Measurements from ENCODE around the gene KRT4.

GRCh38 chr12:52833922-52834726 lies 20.2 kb upstream of the KRT4 start, which contains the start of gene KRT79:
- TF ChIP-seq KDM1A (IDR thresholded peaks at IDR 0.05; ENCODE audit: low read depth) (no peak), NR3C1 (IDR thresholded peaks at IDR 0.05) (no peak), SMC3 (IDR thresholded peaks at IDR 0.05) (no peak), CEBPB (IDR thresholded peaks at IDR 0.05) (no peak), JUN (IDR thresholded peaks at IDR 0.05) (no peak), CHD2 (IDR thresholded peaks at IDR 0.05; ENCODE audit: low read length, partially characterized antibody) (no peak), ESRRA (IDR thresholded peaks at IDR 0.05; ENCODE audit: borderline replicate concordance, low read length) (no peak)
- TF ChIP-seq, protein P1, sequence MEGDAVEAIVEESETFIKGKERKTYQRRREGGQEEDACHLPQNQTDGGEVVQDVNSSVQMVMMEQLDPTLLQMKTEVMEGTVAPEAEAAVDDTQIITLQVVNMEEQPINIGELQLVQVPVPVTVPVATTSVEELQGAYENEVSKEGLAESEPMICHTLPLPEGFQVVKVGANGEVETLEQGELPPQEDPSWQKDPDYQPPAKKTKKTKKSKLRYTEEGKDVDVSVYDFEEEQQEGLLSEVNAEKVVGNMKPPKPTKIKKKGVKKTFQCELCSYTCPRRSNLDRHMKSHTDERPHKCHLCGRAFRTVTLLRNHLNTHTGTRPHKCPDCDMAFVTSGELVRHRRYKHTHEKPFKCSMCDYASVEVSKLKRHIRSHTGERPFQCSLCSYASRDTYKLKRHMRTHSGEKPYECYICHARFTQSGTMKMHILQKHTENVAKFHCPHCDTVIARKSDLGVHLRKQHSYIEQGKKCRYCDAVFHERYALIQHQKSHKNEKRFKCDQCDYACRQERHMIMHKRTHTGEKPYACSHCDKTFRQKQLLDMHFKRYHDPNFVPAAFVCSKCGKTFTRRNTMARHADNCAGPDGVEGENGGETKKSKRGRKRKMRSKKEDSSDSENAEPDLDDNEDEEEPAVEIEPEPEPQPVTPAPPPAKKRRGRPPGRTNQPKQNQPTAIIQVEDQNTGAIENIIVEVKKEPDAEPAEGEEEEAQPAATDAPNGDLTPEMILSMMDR (IDR thresholded peaks at IDR 0.05), result no peak

Data from A549 (cell line).